ENCODE results near the gene PHF21B. TPM values are rescaled to one million over a fixed set of nuclear protein-coding genes. Genes with fewer than 3 reads are reported as not detected.

The PHF21B gene
- total RNA-seq, 1 donor from 2014 or later = 4.6 TPM

- Mint-ChIP-seq H3K27ac (ENCODE audit: unreplicated experiment) (no peak overlapping the region), H3K36me3 (ENCODE audit: low read depth, unreplicated experiment) (no peaks in the 10 kb centered on the region), H3K27me3 (ENCODE audit: unreplicated experiment) (no peaks in the 10 kb centered on the region), H3K4me3 (ENCODE audit: unreplicated experiment) (no peak overlapping the region), H3K4me1 (ENCODE audit: unreplicated experiment) (no peaks in the 10 kb centered on the region), H3K9me3 (ENCODE audit: unreplicated experiment) (no peaks in the 10 kb centered on the region)
- DNase-seq (ENCODE audit: low spot score) = no peak
- TF ChIP-seq, protein P1, sequence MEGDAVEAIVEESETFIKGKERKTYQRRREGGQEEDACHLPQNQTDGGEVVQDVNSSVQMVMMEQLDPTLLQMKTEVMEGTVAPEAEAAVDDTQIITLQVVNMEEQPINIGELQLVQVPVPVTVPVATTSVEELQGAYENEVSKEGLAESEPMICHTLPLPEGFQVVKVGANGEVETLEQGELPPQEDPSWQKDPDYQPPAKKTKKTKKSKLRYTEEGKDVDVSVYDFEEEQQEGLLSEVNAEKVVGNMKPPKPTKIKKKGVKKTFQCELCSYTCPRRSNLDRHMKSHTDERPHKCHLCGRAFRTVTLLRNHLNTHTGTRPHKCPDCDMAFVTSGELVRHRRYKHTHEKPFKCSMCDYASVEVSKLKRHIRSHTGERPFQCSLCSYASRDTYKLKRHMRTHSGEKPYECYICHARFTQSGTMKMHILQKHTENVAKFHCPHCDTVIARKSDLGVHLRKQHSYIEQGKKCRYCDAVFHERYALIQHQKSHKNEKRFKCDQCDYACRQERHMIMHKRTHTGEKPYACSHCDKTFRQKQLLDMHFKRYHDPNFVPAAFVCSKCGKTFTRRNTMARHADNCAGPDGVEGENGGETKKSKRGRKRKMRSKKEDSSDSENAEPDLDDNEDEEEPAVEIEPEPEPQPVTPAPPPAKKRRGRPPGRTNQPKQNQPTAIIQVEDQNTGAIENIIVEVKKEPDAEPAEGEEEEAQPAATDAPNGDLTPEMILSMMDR (IDR thresholded peaks at IDR 0.05; ENCODE audit: unreplicated experiment) = no peak
Observed at GRCh38 chr22:44839061-44839460, 170.7 kb downstream of the PHF21B start.

- H3K27ac Mint-ChIP-seq (ENCODE audit: unreplicated experiment) = no peak overlapping the region
- TF ChIP-seq, protein P1 (IDR thresholded peaks at IDR 0.05; ENCODE audit: unreplicated experiment) = no peak
Observed at GRCh38 chr22:44838316-44839016, 171.3 kb downstream of the PHF21B start.

DNA sequence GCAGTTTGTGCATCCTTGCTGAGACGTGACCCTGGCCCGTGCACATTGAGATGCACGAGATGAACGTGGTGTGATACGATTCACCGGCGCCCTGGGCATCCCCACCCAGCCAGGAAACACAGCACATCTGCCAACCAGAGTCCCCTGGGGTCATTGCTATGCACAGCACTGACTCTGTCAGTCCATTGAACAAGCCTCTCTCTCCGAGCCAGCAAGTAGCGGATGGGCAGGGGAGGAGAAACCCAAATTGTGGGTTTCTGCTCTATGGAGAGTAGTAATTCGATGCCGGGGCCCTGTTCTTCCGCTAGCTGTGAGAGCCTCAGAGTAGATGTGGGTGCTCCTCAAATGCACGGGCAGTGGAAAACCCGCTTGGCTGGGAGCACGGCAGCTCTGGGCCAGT, 172.3 kb downstream of the PHF21B start:
- H3K9me3 Mint-ChIP-seq (ENCODE audit: unreplicated experiment) = no peaks in the 10 kb centered on the region
- H3K4me3 Mint-ChIP-seq (ENCODE audit: unreplicated experiment) = no peak overlapping the region
- H3K4me1 Mint-ChIP-seq (ENCODE audit: unreplicated experiment) = no peaks in the 10 kb centered on the region
- TF ChIP-seq, protein P1 (IDR thresholded peaks at IDR 0.05; ENCODE audit: unreplicated experiment) = no peak
- no peaks in the 10 kb centered on the region for H3K27me3 Mint-ChIP-seq (ENCODE audit: unreplicated experiment)
- no peak for DNase-seq (ENCODE audit: low spot score)
- H3K36me3 Mint-ChIP-seq (ENCODE audit: low read depth, unreplicated experiment) = no peaks in the 10 kb centered on the region
- no peak overlapping the region for H3K27ac Mint-ChIP-seq (ENCODE audit: unreplicated experiment)

More at GRCh38 chr22:44838316-44839016, 171.3 kb downstream of the PHF21B start:
- Mint-ChIP-seq H3K4me3 (ENCODE audit: unreplicated experiment) (no peak overlapping the region), H3K27me3 (ENCODE audit: unreplicated experiment) (no peaks in the 10 kb centered on the region), H3K4me1 (ENCODE audit: unreplicated experiment) (no peaks in the 10 kb centered on the region), H3K9me3 (ENCODE audit: unreplicated experiment) (no peaks in the 10 kb centered on the region), H3K36me3 (ENCODE audit: low read depth, unreplicated experiment) (no peaks in the 10 kb centered on the region)
- DNase-seq (ENCODE audit: low spot score) = no peak

- no peaks in the 10 kb centered on the region for H3K4me1 Mint-ChIP-seq (ENCODE audit: unreplicated experiment)
- H3K4me3 Mint-ChIP-seq (ENCODE audit: unreplicated experiment) = no peak overlapping the region
- no peak overlapping the region for H3K27ac Mint-ChIP-seq (ENCODE audit: unreplicated experiment)
- DNase-seq (ENCODE audit: low spot score) = no peak
- H3K9me3 Mint-ChIP-seq (ENCODE audit: unreplicated experiment) = no peaks in the 10 kb centered on the region
- H3K27me3 Mint-ChIP-seq (ENCODE audit: unreplicated experiment) = no peaks in the 10 kb centered on the region
- no peaks in the 10 kb centered on the region for H3K36me3 Mint-ChIP-seq (ENCODE audit: low read depth, unreplicated experiment)
- TF ChIP-seq, protein P1 (IDR thresholded peaks at IDR 0.05; ENCODE audit: unreplicated experiment) = no peak
Observed at GRCh38 chr22:44834065-44834464, 175.7 kb downstream of the PHF21B start.

- Mint-ChIP-seq H3K27ac (ENCODE audit: unreplicated experiment) (no peak overlapping the region), H3K36me3 (ENCODE audit: low read depth, unreplicated experiment) (no peaks in the 10 kb centered on the region), H3K4me3 (ENCODE audit: unreplicated experiment) (no peak overlapping the region), H3K27me3 (ENCODE audit: unreplicated experiment) (no peaks in the 10 kb centered on the region), H3K4me1 (ENCODE audit: unreplicated experiment) (no peaks in the 10 kb centered on the region), H3K9me3 (ENCODE audit: unreplicated experiment) (no peaks in the 10 kb centered on the region)
- DNase-seq (ENCODE audit: low spot score) = no peak
- TF ChIP-seq, protein P1 (IDR thresholded peaks at IDR 0.05; ENCODE audit: unreplicated experiment) = no peak
Observed at GRCh38 chr22:44831885-44832284, 177.9 kb downstream of the PHF21B start.

Data from endothelial cell (in vitro differentiated cells).